ENCODE results near the gene SCYGR3.

GRCh38 chr2:227592694-227593387, 21.8 kb downstream of the SCYGR3 start:
- no peak for TF ChIP-seq RAD21 (IDR thresholded peaks at IDR 0.05; ENCODE audit: low read depth)
- no peak for TF ChIP-seq EGR1 (IDR thresholded peaks at IDR 0.05)
- TF ChIP-seq MAX (IDR thresholded peaks at IDR 0.05), result no peak
- TF ChIP-seq CEBPB (IDR thresholded peaks at IDR 0.05), result no peak
- TF ChIP-seq FOXM1 (IDR thresholded peaks at IDR 0.05; ENCODE audit: borderline replicate concordance, low read depth), result no peak
- no peak for TF ChIP-seq YY1 (IDR thresholded peaks at IDR 0.05; ENCODE audit: low read depth)
- no peak for TF ChIP-seq TCF12 (IDR thresholded peaks at IDR 0.05; ENCODE audit: low read depth)
- no peak for TF ChIP-seq EP300 (IDR thresholded peaks at IDR 0.05; ENCODE audit: borderline replicate concordance)
- no peak for TF ChIP-seq TAF1 (IDR thresholded peaks at IDR 0.05; ENCODE audit: low read depth)
- TF ChIP-seq CREB1 (IDR thresholded peaks at IDR 0.05; ENCODE audit: low read depth), result no peak
- no peak for TF ChIP-seq TEAD4 (IDR thresholded peaks at IDR 0.05)
- no peak for TF ChIP-seq ZBTB7A (IDR thresholded peaks at IDR 0.05; ENCODE audit: low read depth)
- TF ChIP-seq USF1 (IDR thresholded peaks at IDR 0.05), result no peak
- TF ChIP-seq REST (IDR thresholded peaks at IDR 0.05; ENCODE audit: low read depth), result no peak
